Right lobe of liver (tissue), 6 donors: Measurements from ENCODE around the gene GPATCH8. TPM values are rescaled to one million over a fixed set of nuclear protein-coding genes. Genes with fewer than 3 reads are reported as not detected.

Experiments used
- ATAC-seq, 4 donors: fragments of 200-7000 bp; cut with Tn5 transposase; one replicate each; pipeline ENCODE4 v1.9.1; 2020; ENCODE audit warnings: mild to moderate bottlenecking in 4 of 4, moderate library complexity in 4 of 4
- DNase-seq, 3 donors: peaks; one replicate each; pipeline ENCODE4 v3.0.0-alpha.2; 2020
- H3K27ac ChIP-seq, 3 donors: fragments of 200-600 bp; one replicate each; pipeline ENCODE4 v1.8.0; 2022
- H3K27me3 ChIP-seq, 2 donors: fragments of 200-600 bp; one replicate each; pipeline ENCODE4 v1.8.0; 2022
- H3K36me3 ChIP-seq, 4 donors: fragments of 200-600 bp; sonication (generic) in 1 of 4; one replicate each; pipeline versions ENCODE4 v1.5.1 to v1.8.0; 2017 to 2022; ENCODE audit warnings: control low read depth in 1 of 4
- H3K4me1 ChIP-seq, 4 donors: fragments of 200-600 bp; sonication (generic) in 1 of 4; one replicate each; pipeline versions ENCODE4 v1.5.1 to v1.8.0; 2017 to 2022; ENCODE audit warnings: control low read depth in 1 of 4
- H3K4me3 ChIP-seq, 3 donors: fragments of 200-600 bp; one replicate each; pipeline ENCODE4 v1.8.0; 2022
- H3K9me3 ChIP-seq, 4 donors: fragments of 200-600 bp; sonication (generic) in 1 of 4; one replicate each; pipeline versions ENCODE4 v1.5.1 to v1.8.0; 2017 to 2022; ENCODE audit warnings: control low read depth in 1 of 4
- CTCF ChIP-seq, 4 donors: fragments of 200-600 bp in 3 of 4; fragments of 450-650 bp in 1 of 4; IDR thresholded peaks; one replicate each; pipeline versions ENCODE4 v1.5.1 to v1.8.0; 2016 to 2022; ENCODE audit warnings: antibody characterized with exemption in 4 of 4, mild to moderate bottlenecking in 2 of 4
- POLR2A ChIP-seq: fragments of 450-650 bp; IDR thresholded peaks from one replicate; pipeline ENCODE4 v1.6.1; 2017; ENCODE audit warnings: antibody characterized with exemption, mild to moderate bottlenecking
- WGBS: methylation state at CpG from one replicate; pipeline ENCODE4 v1.1.6; 2018; ENCODE audit warnings: low coverage, low lambda C conversion rate; ENCODE audit not compliant: insufficient coverage; ENCODE audit errors: missing lambda C conversion rate; 5-methylcytosine and 5-hydroxymethylcytosine counted together
- intact Hi-C, 2 donors: fragments of 100-400 bp; cut with DNase I; formaldehyde crosslinking; loops; one replicate each; pipeline versions ENCODE4 v1.11.2 to v1.14.1; 2022
- total RNA-seq, 6 experiments: library from RNA; depleted of rRNA in 2 of 6; stranded (reverse); fragments of >200 nt in 2 of 6; fragmentation: NEBNext Ultra II Directional in 3 of 6; extraction: Animal tissue kit (Norgen Biotek cat#: 25700) in 3 of 6; gene quantifications; one replicate each; pipeline versions ENCODE4 v1.1.0 to v1.2.4, GENCODE V29; 2016 to 2023
- donor health status: DM: no; HTN: yes; CAD: no.
- donor health status: DM: no; HTN: no; CAD: no.
- donor health status: DM: no; HTN: no; CAD: no.
- donor health status: DM: no; HTN: yes; CAD: no.
- donor health status: DM: no; HTN: yes; CAD: no.

The GPATCH8 gene
- total RNA-seq, 6 experiments from 2014 or later = 8.1 to 14.4 (median 13.1) TPM

DNA sequence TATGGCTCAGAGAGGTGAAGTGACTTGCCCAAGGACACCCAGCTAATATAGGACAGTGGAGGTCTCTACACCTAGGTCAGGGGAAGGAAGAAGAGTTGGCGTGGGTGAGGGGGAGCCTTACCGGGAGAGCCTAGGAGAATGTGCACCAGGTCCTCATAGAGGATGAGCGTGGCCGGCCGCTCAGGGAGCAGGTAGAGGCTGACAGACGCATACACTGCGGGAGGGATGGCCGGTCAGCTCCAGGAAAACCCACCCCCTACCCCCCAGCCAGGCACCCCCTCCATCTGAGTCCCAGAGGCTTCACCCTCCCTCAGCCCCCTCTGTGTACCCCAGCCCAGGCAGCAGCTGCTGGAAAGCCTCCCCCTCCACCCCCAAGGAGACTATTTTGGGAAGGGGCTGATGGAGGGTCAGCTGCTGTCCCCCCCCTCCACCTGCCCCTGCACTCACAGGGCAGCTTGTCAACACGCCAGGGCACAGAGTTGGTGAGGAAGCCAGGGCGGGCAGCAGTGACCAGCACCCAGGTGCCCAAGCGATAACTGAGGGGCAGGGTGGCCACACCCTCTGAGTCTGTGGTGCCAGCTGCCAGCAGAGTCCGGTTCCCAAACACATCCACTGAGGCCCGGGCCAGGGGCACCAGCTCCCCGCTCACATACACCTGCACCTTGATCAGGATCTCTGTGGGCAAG is 143.6 kb downstream of the GPATCH8 start:
- 80% methylated on average over 6 of the region's 14 CpGs for WGBS
- intact Hi-C loops = loop anchor here in 1 of 2 donors (10.0 kb wide), 1 partner anchor 145 kb away; the partner anchor contains the start of gene UBTF
- no peak for TF ChIP-seq CTCF (IDR thresholded peaks at IDR 0.05)
- TF ChIP-seq POLR2A = no peak
- no peak overlapping the region for H3K27ac ChIP-seq
- H3K27me3 ChIP-seq = no peaks in the 10 kb centered on the region
- no peaks in the 10 kb centered on the region for H3K36me3 ChIP-seq
- H3K4me1 ChIP-seq = peaks cover 0 to 6% (median 0%) of the 10 kb centered on the region in 4 donors
- no peak overlapping the region for H3K4me3 ChIP-seq
- H3K9me3 ChIP-seq = no peaks in the 10 kb centered on the region
- DNase-seq (peak in 1 of 3 donors; percentile 52), ATAC-seq (no peak)

DNA sequence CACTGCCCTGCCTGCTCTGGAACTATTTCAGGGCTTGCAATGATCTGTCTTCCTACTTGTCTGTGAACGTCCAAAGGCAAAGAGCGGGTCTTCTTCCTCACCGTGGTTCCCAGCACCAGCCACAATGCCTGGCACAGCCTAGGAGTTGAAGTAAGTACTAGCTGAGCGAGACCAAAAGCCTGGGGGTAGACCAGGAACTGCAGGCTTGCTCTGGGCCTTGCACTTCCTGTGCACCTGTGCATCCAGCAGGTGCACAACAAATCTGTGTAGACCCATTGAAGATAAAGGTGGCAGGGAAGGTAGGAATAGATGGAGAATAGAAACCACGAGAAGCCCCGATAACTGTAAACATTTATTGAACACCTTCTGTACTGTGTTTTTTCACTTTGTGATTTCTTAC is 144.2 kb downstream of the GPATCH8 start:
- ATAC-seq (no peak), DNase-seq (no peak)
- intact Hi-C loops = loop anchor here in 1 of 2 donors (10.0 kb wide), 1 partner anchor 144 kb away; the partner anchor contains the start of gene UBTF
- Histone ChIP-seq H3K36me3 (no peaks in the 10 kb centered on the region), H3K4me3 (no peak overlapping the region), H3K9me3 (no peaks in the 10 kb centered on the region), H3K27ac (no peak overlapping the region), H3K27me3 (no peaks in the 10 kb centered on the region), H3K4me1 (peaks cover 0 to 6% (median 0%) of the 10 kb centered on the region in 4 donors)
- 59% methylated on average over 6 of the region's 6 CpGs for WGBS
- no peak for TF ChIP-seq CTCF (IDR thresholded peaks at IDR 0.05)
- TF ChIP-seq POLR2A = no peak

DNA sequence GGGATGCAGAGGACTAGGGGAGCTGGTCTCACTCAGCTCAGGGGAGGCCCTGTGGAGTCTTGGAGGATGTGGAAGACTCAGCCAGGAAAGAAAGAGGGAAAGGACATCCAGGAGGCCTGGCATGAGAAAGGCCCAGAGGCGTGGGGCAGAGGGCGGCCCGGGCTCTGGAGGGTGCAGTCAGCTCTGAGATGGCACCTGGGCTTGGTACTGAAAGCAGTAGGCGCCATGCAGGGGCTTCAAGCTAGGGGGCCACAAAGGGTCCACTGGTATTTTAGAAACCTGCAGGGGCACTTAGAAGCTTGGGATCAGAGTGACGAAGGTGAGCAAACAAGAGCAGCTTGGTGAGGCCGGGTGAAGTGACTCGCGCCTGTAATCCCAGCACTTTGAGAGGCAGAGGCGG is 145.1 kb downstream of the GPATCH8 start:
- Histone ChIP-seq H3K27me3 (no peaks in the 10 kb centered on the region), H3K9me3 (no peaks in the 10 kb centered on the region), H3K36me3 (no peaks in the 10 kb centered on the region), H3K27ac (no peak overlapping the region), H3K4me1 (peaks cover 0 to 1% (median 0%) of the 10 kb centered on the region in 4 donors), H3K4me3 (no peak overlapping the region)
- no peak for DNase-seq
- TF ChIP-seq CTCF (IDR thresholded peaks at IDR 0.05) (no peak), POLR2A (no peak)
- ATAC-seq = no peak
- 78% methylated on average over 9 of the region's 9 CpGs for WGBS
- intact Hi-C loops = loop anchor here in 1 of 2 donors (10.0 kb wide), 1 partner anchor 143 kb away; the partner anchor contains the start of gene UBTF

- H3K9me3 ChIP-seq = no peaks in the 10 kb centered on the region
- 96% methylated on average over 4 of the region's 11 CpGs for WGBS
- DNase-seq = no peak
- intact Hi-C loops = loop anchor here in 1 of 2 donors (10.0 kb wide), 1 partner anchor 141 kb away; the partner anchor contains the start of gene UBTF
- no peak overlapping the region for H3K4me3 ChIP-seq
- H3K27ac ChIP-seq = no peak overlapping the region
- H3K27me3 ChIP-seq = no peaks in the 10 kb centered on the region
- H3K36me3 ChIP-seq = peaks cover 0 to 13% (median 8%) of the 10 kb centered on the region in 4 donors
- TF ChIP-seq POLR2A (no peak), CTCF (IDR thresholded peaks at IDR 0.05) (no peak)
- no peak for ATAC-seq
- H3K4me1 ChIP-seq = no peaks in the 10 kb centered on the region
These were observed 147.0 kb downstream of the GPATCH8 start for GRCh38 chr17:44356241-44356640.
